ENCODE data around the gene NPEPL1.

The NPEPL1 gene

GRCh38 chr20:58693226-58694006 lies 816 bp downstream of the NPEPL1 start:
- TF ChIP-seq EP300 (IDR thresholded peaks at IDR 0.05; ENCODE audit: borderline replicate concordance), result no peak
- TF ChIP-seq NFIC (IDR thresholded peaks at IDR 0.05), result no peak
- TF ChIP-seq CREB1 (IDR thresholded peaks at IDR 0.05; ENCODE audit: low read depth), result no peak
- no peak for TF ChIP-seq CEBPB (IDR thresholded peaks at IDR 0.05)
- TF ChIP-seq TAF1 (IDR thresholded peaks at IDR 0.05; ENCODE audit: low read depth), result no peak
- no peak for TF ChIP-seq MAX (IDR thresholded peaks at IDR 0.05)
- no peak for TF ChIP-seq RAD21 (IDR thresholded peaks at IDR 0.05; ENCODE audit: low read depth)
- TF ChIP-seq ZBTB7A (IDR thresholded peaks at IDR 0.05; ENCODE audit: low read depth), result no peak
- TF ChIP-seq TCF12 (IDR thresholded peaks at IDR 0.05; ENCODE audit: low read depth), result no peak
- TF ChIP-seq FOXM1 (IDR thresholded peaks at IDR 0.05; ENCODE audit: borderline replicate concordance, low read depth), result no peak
- TF ChIP-seq TEAD4 (IDR thresholded peaks at IDR 0.05), result no peak
- no peak for TF ChIP-seq EGR1 (IDR thresholded peaks at IDR 0.05)
- TF ChIP-seq REST (IDR thresholded peaks at IDR 0.05; ENCODE audit: low read depth), result no peak

GRCh38 chr20:58694241-58695083 lies 1.9 kb downstream of the NPEPL1 start:
- TF ChIP-seq ZBTB7A (IDR thresholded peaks at IDR 0.05; ENCODE audit: low read depth) (no peak), TCF12 (IDR thresholded peaks at IDR 0.05; ENCODE audit: low read depth) (no peak), CREB1 (IDR thresholded peaks at IDR 0.05; ENCODE audit: low read depth) (no peak), EGR1 (IDR thresholded peaks at IDR 0.05) (no peak), TEAD4 (IDR thresholded peaks at IDR 0.05) (no peak), REST (IDR thresholded peaks at IDR 0.05; ENCODE audit: low read depth) (no peak), YY1 (IDR thresholded peaks at IDR 0.05; ENCODE audit: low read depth) (no peak), MAX (IDR thresholded peaks at IDR 0.05) (no peak), FOXM1 (IDR thresholded peaks at IDR 0.05; ENCODE audit: borderline replicate concordance, low read depth) (no peak), EP300 (IDR thresholded peaks at IDR 0.05; ENCODE audit: borderline replicate concordance) (no peak), NFIC (IDR thresholded peaks at IDR 0.05) (no peak), TAF1 (IDR thresholded peaks at IDR 0.05; ENCODE audit: low read depth) (no peak), USF1 (IDR thresholded peaks at IDR 0.05) (no peak), CEBPB (IDR thresholded peaks at IDR 0.05) (no peak), RAD21 (IDR thresholded peaks at IDR 0.05; ENCODE audit: low read depth) (no peak)

GRCh38 chr20:58695084-58695722 lies 2.6 kb downstream of the NPEPL1 start:
- TF ChIP-seq TAF1 (IDR thresholded peaks at IDR 0.05; ENCODE audit: low read depth) (no peak), EGR1 (IDR thresholded peaks at IDR 0.05) (no peak)

GRCh38 chr20:58695895-58696375 lies 3.3 kb downstream of the NPEPL1 start:
- TF ChIP-seq REST (IDR thresholded peaks at IDR 0.05; ENCODE audit: low read depth), result no peak
- TF ChIP-seq MAX (IDR thresholded peaks at IDR 0.05), result no peak
- TF ChIP-seq CEBPB (IDR thresholded peaks at IDR 0.05), result no peak
- no peak for TF ChIP-seq NFIC (IDR thresholded peaks at IDR 0.05)
- no peak for TF ChIP-seq EP300 (IDR thresholded peaks at IDR 0.05; ENCODE audit: borderline replicate concordance)
- TF ChIP-seq TAF1 (IDR thresholded peaks at IDR 0.05; ENCODE audit: low read depth), result no peak
- TF ChIP-seq CREB1 (IDR thresholded peaks at IDR 0.05; ENCODE audit: low read depth), result no peak
- TF ChIP-seq TEAD4 (IDR thresholded peaks at IDR 0.05), result no peak
